ENCODE results near the gene ALDH1L1. TPM values are rescaled to one million over a fixed set of nuclear protein-coding genes. Genes with fewer than 3 reads are reported as not detected.

Gene ALDH1L1
- total RNA-seq, 1 donor from 2014 or later: not detected

DNA sequence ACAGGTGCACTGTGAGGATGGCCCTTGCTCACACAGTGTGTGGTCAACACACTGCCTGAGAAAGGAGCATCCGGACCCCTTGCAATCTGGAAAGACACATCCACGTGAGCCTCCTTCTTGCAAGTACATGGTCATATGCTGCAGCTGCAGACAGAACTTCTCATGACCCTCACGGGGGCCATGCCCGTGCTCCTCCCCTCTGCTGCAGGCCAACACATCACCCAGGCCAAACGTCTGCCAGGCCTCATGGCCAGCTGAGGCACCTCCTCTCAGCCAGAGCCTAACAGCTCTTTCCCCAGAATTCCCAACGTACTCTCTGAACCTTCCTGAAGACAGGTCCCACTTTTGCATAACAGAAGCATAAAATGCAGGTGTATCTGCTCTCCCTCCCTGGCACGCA, 121.7 kb downstream of the ALDH1L1 start:
- Mint-ChIP-seq H3K4me3 (ENCODE audit: unreplicated experiment) (no peak overlapping the region), H3K4me1 (ENCODE audit: unreplicated experiment) (peaks cover 3% of the 10 kb centered on the region), H3K27ac (ENCODE audit: unreplicated experiment) (no peak overlapping the region), H3K27me3 (ENCODE audit: unreplicated experiment) (peaks cover 2% of the 10 kb centered on the region), H3K36me3 (ENCODE audit: low read depth, unreplicated experiment) (peaks cover 5% of the 10 kb centered on the region), H3K9me3 (ENCODE audit: unreplicated experiment) (no peaks in the 10 kb centered on the region)
- TF ChIP-seq CTCF (IDR thresholded peaks at IDR 0.05; ENCODE audit: unreplicated experiment): no peak
- no peak for DNase-seq (ENCODE audit: low spot score)

DNA sequence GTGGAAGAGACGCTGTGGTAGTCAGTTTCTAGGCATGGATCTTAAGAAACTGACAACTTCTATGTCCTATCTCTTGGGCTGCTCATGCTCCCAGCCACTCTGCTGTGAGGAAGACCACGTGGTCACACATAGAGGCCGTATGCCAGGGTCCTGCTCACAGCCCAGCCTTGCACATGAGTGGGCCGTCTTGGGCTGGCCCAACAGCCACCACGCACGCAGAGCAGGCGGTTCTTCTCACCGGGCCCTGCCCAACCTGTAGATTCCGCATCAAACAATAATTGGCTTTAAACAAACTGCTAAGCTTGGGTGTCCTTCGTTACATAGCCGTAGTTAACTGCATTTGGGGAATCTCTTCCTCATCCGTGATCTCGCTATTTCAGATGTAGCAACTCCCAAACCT, 122.5 kb downstream of the ALDH1L1 start:
- no peaks in the 10 kb centered on the region for H3K9me3 Mint-ChIP-seq (ENCODE audit: unreplicated experiment)
- H3K4me1 Mint-ChIP-seq (ENCODE audit: unreplicated experiment): peaks cover 4% of the 10 kb centered on the region
- no peak overlapping the region for H3K27ac Mint-ChIP-seq (ENCODE audit: unreplicated experiment)

GRCh38 chr3:126057501-126057819, 122.9 kb downstream of the ALDH1L1 start:
- Mint-ChIP-seq H3K36me3 (ENCODE audit: low read depth, unreplicated experiment) (peaks cover 5% of the 10 kb centered on the region), H3K9me3 (ENCODE audit: unreplicated experiment) (no peaks in the 10 kb centered on the region)

More for the DNA sequence above, 122.5 kb downstream of the ALDH1L1 start:
- Mint-ChIP-seq H3K36me3 (ENCODE audit: low read depth, unreplicated experiment) (peaks cover 5% of the 10 kb centered on the region), H3K4me3 (ENCODE audit: unreplicated experiment) (no peak overlapping the region), H3K27me3 (ENCODE audit: unreplicated experiment) (peaks cover 2% of the 10 kb centered on the region)
- TF ChIP-seq CTCF (IDR thresholded peaks at IDR 0.05; ENCODE audit: unreplicated experiment): no peak
- DNase-seq (ENCODE audit: low spot score): no peak

DNA sequence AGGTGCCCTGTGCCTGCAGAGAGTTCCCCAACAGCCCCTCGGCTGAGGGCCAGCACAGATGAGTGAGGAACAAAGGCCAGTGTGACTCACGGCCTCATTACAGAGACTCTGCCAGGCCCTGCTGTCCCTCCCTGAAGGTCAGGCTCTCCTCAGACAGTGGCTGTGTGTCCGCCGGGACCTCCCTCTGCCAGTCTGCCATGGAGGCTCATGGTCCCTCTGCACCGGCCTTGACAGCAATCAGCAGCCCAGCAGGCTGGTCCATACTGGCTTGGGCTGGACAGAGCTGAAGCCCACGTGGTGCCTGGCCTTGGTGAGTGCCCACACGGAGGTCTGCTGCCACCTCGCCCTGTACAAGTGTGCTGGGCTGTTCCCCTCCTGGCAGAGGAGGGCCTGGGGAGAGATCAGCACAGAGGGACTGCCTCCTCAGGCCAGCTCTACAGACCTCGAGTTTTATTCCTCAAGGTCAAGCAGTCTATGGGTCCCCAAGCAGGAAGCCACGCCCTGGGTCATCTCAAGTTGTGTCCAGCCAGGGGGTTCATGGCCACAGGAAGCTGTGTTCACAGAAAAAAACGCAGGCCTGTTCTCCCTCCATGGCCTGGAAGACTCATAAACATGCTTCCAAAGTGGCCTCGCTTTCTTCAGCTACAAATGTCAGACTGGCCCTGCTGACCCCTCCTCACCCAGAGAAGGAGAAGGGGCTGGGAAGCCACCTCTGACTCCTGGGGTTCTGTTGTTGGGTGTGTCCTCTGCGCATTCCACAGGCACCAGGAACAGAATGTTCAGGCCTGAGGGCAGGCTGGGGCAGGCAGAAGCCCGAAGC, 123.5 kb downstream of the ALDH1L1 start:
- H3K27me3 Mint-ChIP-seq (ENCODE audit: unreplicated experiment): peaks cover 4% of the 10 kb centered on the region
- DNase-seq (ENCODE audit: low spot score): no peak
- no peaks in the 10 kb centered on the region for H3K9me3 Mint-ChIP-seq (ENCODE audit: unreplicated experiment)
- no peak for TF ChIP-seq CTCF (IDR thresholded peaks at IDR 0.05; ENCODE audit: unreplicated experiment)
- peaks cover 4% of the 10 kb centered on the region for H3K4me1 Mint-ChIP-seq (ENCODE audit: unreplicated experiment)
- no peak overlapping the region for H3K4me3 Mint-ChIP-seq (ENCODE audit: unreplicated experiment)
- no peak overlapping the region for H3K27ac Mint-ChIP-seq (ENCODE audit: unreplicated experiment)
- peaks cover 5% of the 10 kb centered on the region for H3K36me3 Mint-ChIP-seq (ENCODE audit: low read depth, unreplicated experiment)

More at GRCh38 chr3:126057501-126057819, 122.9 kb downstream of the ALDH1L1 start:
- no peak for DNase-seq (ENCODE audit: low spot score)
- no peak overlapping the region for H3K4me3 Mint-ChIP-seq (ENCODE audit: unreplicated experiment)
- peaks cover 2% of the 10 kb centered on the region for H3K27me3 Mint-ChIP-seq (ENCODE audit: unreplicated experiment)
- H3K27ac Mint-ChIP-seq (ENCODE audit: unreplicated experiment): no peak overlapping the region
- TF ChIP-seq CTCF (IDR thresholded peaks at IDR 0.05; ENCODE audit: unreplicated experiment): no peak
- H3K4me1 Mint-ChIP-seq (ENCODE audit: unreplicated experiment): peaks cover 4% of the 10 kb centered on the region

DNA sequence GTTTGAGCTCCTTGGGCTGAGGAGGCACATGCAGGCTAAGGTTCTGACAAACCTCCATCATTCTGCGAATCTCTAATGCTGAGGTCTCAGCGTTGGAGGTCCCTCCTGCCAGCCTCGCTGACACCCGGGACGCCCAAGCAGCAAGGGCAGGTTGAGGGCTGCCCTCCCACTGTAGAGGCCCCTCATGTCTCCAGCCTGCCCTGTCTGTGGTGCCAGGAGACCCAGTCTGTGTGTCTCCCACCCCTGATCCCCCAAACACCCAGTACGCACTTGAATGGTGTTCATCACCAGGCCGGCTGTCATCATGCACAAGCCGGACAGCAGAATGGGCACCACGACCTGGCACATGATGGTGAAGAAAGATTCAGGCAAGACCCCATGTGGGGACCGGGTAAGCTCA, 124.3 kb downstream of the ALDH1L1 start:
- H3K9me3 Mint-ChIP-seq (ENCODE audit: unreplicated experiment): no peaks in the 10 kb centered on the region
- H3K27me3 Mint-ChIP-seq (ENCODE audit: unreplicated experiment): peaks cover 4% of the 10 kb centered on the region
- H3K4me1 Mint-ChIP-seq (ENCODE audit: unreplicated experiment): peaks cover 4% of the 10 kb centered on the region
- H3K4me3 Mint-ChIP-seq (ENCODE audit: unreplicated experiment): no peak overlapping the region
- TF ChIP-seq CTCF (IDR thresholded peaks at IDR 0.05; ENCODE audit: unreplicated experiment): no peak
- H3K36me3 Mint-ChIP-seq (ENCODE audit: low read depth, unreplicated experiment): peaks cover 5% of the 10 kb centered on the region
- DNase-seq (ENCODE audit: low spot score): no peak
- H3K27ac Mint-ChIP-seq (ENCODE audit: unreplicated experiment): no peak overlapping the region

Measured in endothelial cell (in vitro differentiated cells).